ENCODE data around the gene TAS1R3. TPM values are rescaled to one million over a fixed set of nuclear protein-coding genes. Genes with fewer than 3 reads are reported as not detected.

The TAS1R3 gene
- total RNA-seq, 2 experiments from 2014 or later, result 0.99 to 1.1 TPM

GRCh38 chr1:1306070-1306660 lies 24.9 kb upstream of the TAS1R3 start:
- DNase-seq (ENCODE audit: low spot score), result peak; percentile 62
- Histone ChIP-seq H3K4me2 (ENCODE audit: low read length) (peak overlapping the region; percentile 99), H3K4me1 (ENCODE audit: insufficient read depth, low read length, poor library complexity, severe bottlenecking) (peaks cover 35% of the 10 kb centered on the region), H3K27ac (ENCODE audit: low read depth, low read length, poor library complexity, severe bottlenecking) (peak overlapping the region; percentile 21), H3K4me3 (ENCODE audit: low read depth, low read length, poor library complexity, severe bottlenecking) (peak overlapping the region; percentile 89), H4K20me1 (ENCODE audit: insufficient read depth, low read length) (peaks cover 5% of the 10 kb centered on the region; the same call in 1 of the 2 replicates), H3K9me3 (ENCODE audit: low read length) (no peaks in the 10 kb centered on the region), H3K9me2 (ENCODE audit: insufficient read depth, low read length) (no peaks in the 10 kb centered on the region), H3K36me3 (ENCODE audit: insufficient read depth, low read length) (peaks cover 19% of the 10 kb centered on the region), H2AFZ (ENCODE audit: low read length) (no peak overlapping the region), H3K79me2 (ENCODE audit: insufficient read depth, low read depth, low read length) (no peaks in the 10 kb centered on the region; the same call in 1 of the 2 replicates)
- intact Hi-C loops (cut with micrococcal nuclease; ENCODE audit: unreplicated experiment), result loop anchor here (5.0 kb wide), 3 partner anchors 74 to 274 kb away; partner anchors contain the start of genes B3GALT6, C1orf159 and SDF4
- ChIA-PET CTCF (ENCODE audit: unreplicated experiment) (no interaction called here), POLR2A (no interaction called here)
- TF ChIP-seq EZH2phosphoT487 (IDR thresholded peaks at IDR 0.05; ENCODE audit: borderline replicate concordance, low read depth, low read length) (no peak), CTCF (conservative IDR thresholded peaks at IDR 0.05; ENCODE audit: low read length) (peak; percentile 63)
- BruUV-seq (replicated peaks), result no TSS peak

- ChIA-PET POLR2A (no interaction called here), CTCF (ENCODE audit: unreplicated experiment) (no interaction called here)
- Histone ChIP-seq H3K4me2 (ENCODE audit: low read length) (peak overlapping the region; percentile 99), H3K36me3 (ENCODE audit: insufficient read depth, low read length) (peaks cover 25% of the 10 kb centered on the region), H3K4me1 (ENCODE audit: insufficient read depth, low read length, poor library complexity, severe bottlenecking) (peaks cover 35% of the 10 kb centered on the region), H3K9me2 (ENCODE audit: insufficient read depth, low read length) (no peaks in the 10 kb centered on the region), H2AFZ (ENCODE audit: low read length) (no peak overlapping the region), H4K20me1 (ENCODE audit: insufficient read depth, low read length) (peaks cover 5% of the 10 kb centered on the region; the same call in 1 of the 2 replicates), H3K4me3 (ENCODE audit: low read depth, low read length, poor library complexity, severe bottlenecking) (peak overlapping the region; percentile 89), H3K27ac (ENCODE audit: low read depth, low read length, poor library complexity, severe bottlenecking) (no peak overlapping the region), H3K9me3 (ENCODE audit: low read length) (no peaks in the 10 kb centered on the region), H3K79me2 (ENCODE audit: insufficient read depth, low read depth, low read length) (no peaks in the 10 kb centered on the region; the same call in 1 of the 2 replicates)
- intact Hi-C loops (cut with micrococcal nuclease; ENCODE audit: unreplicated experiment), result loop anchor here (5.0 kb wide), 3 partner anchors 74 to 274 kb away; partner anchors contain the start of genes B3GALT6, C1orf159 and SDF4
- no peak for TF ChIP-seq EZH2phosphoT487 (IDR thresholded peaks at IDR 0.05; ENCODE audit: borderline replicate concordance, low read depth, low read length)
- no peak for TF ChIP-seq CTCF (conservative IDR thresholded peaks at IDR 0.05; ENCODE audit: low read length)
- BruUV-seq (replicated peaks), result no TSS peak
- no peak for DNase-seq (ENCODE audit: low spot score)
These were observed 24.3 kb upstream of the TAS1R3 start for GRCh38 chr1:1306661-1307260.

All from OCI-LY7 (cell line).